Peyer's patch (tissue), 4 donors: ENCODE results near the gene TIGD3. TPM values are rescaled to one million over a fixed set of nuclear protein-coding genes. Genes with fewer than 3 reads are reported as not detected.

Experiments
- DNase-seq, 3 donors: peaks; one replicate each; pipeline ENCODE4 v3.0.0-alpha.2; 2017 to 2019
- H3K27ac ChIP-seq, 4 donors: fragments of 200-600 bp; sonication (generic); one replicate each; pipeline ENCODE4 v1.5.1; 2016 to 2019
- H3K27me3 ChIP-seq, 2 donors: fragments of 200-600 bp; sonication (generic); one replicate each; pipeline ENCODE4 v1.5.1; 2019
- H3K36me3 ChIP-seq, 3 donors: fragments of 200-600 bp; sonication (generic); one replicate each; pipeline ENCODE4 v1.5.1; 2016 to 2019
- H3K4me1 ChIP-seq, 4 donors: fragments of 200-600 bp; sonication (generic); one replicate each; pipeline ENCODE4 v1.5.1; 2016 to 2019
- H3K4me3 ChIP-seq, 4 donors: fragments of 200-600 bp; sonication (generic); 1 replicate in 3 of 4; 2 replicates in 1 of 4; pipeline ENCODE4 v1.5.1; 2016 to 2019; ENCODE audit warnings: mild to moderate bottlenecking in 1 of 4
- H3K9me3 ChIP-seq, 4 donors: fragments of 200-600 bp; sonication (generic); one replicate each; pipeline ENCODE4 v1.5.1; 2016 to 2019; ENCODE audit warnings: mild to moderate bottlenecking in 1 of 4
- CTCF ChIP-seq, 6 experiments: fragments of 450-650 bp in 4 of 6; fragments of 200-600 bp in 2 of 6; sonication (generic) in 1 of 6; IDR thresholded peaks; one replicate each; pipeline ENCODE4 v1.5.1; 2017 to 2019; ENCODE audit warnings: antibody characterized with exemption in 6 of 6, mild to moderate bottlenecking in 3 of 6, moderate library complexity in 1 of 6
- POLR2A ChIP-seq, 2 donors: fragments of 450-650 bp; IDR thresholded peaks; one replicate each; pipeline ENCODE4 v1.5.1; 2017; ENCODE audit warnings: antibody characterized with exemption in 2 of 2, mild to moderate bottlenecking in 2 of 2, moderate library complexity in 2 of 2
- total RNA-seq, 4 donors: library from RNA; depleted of rRNA; stranded (reverse); fragments of >200 nt; gene quantifications; one replicate each; pipeline ENCODE4 v1.1.0, GENCODE V29; 2016

Gene TIGD3
- total RNA-seq, 4 donors from 2014 or later: 3.3 to 11.7 (median 7.7) TPM

GRCh38 chr11:65386307-65387140 lies 32.0 kb downstream of the TIGD3 start, which contains the start of gene FRMD8:
TSS of gene FRMD8 (plus strand) at chr11:65386637. CDS start at chr11:65387037, 400 bp downstream.
- H3K27ac ChIP-seq: peak within 1 kb of the TSS; percentile 97 to 99 (median 98)
- H3K4me1 ChIP-seq: peaks cover 9 to 80% (median 40%) of the 10 kb centered on the region in 4 donors
- no peaks in the 10 kb centered on the region for H3K27me3 ChIP-seq
- H3K4me3 ChIP-seq: peak within 1 kb of the TSS; percentile 69 to 95 (median 84)
- DNase-seq: peak; percentile 88 to 97 (median 95)
- no peaks in the 10 kb centered on the region for H3K9me3 ChIP-seq
- TF ChIP-seq CTCF (IDR thresholded peaks at IDR 0.05) (no peak), POLR2A (IDR thresholded peaks at IDR 0.05) (peak; percentile 87 to 96)
- peaks cover 0 to 16% (median 0%) of the 10 kb centered on the region in 3 donors for H3K36me3 ChIP-seq

GRCh38 chr11:65388731-65389130 lies 34.2 kb downstream of the TIGD3 start:
- H3K9me3 ChIP-seq: no peaks in the 10 kb centered on the region
- no peak for DNase-seq
- H3K36me3 ChIP-seq: peaks cover 0 to 34% (median 0%) of the 10 kb centered on the region in 3 donors
- H3K4me3 ChIP-seq: peak overlapping the region in 1 of 4 donors; percentile 19
- peaks cover 3 to 61% (median 30%) of the 10 kb centered on the region in 4 donors for H3K4me1 ChIP-seq
- no peak overlapping the region for H3K27ac ChIP-seq
- TF ChIP-seq POLR2A (IDR thresholded peaks at IDR 0.05) (no peak), CTCF (IDR thresholded peaks at IDR 0.05) (no peak)
- no peaks in the 10 kb centered on the region for H3K27me3 ChIP-seq

- Histone ChIP-seq H3K36me3 (peaks cover 0 to 41% (median 0%) of the 10 kb centered on the region in 3 donors), H3K9me3 (no peaks in the 10 kb centered on the region), H3K27ac (peak overlapping the region in 3 of 4 donors; percentile 5 to 68 (median 40)), H3K4me3 (peak overlapping the region in 1 of 4 donors; percentile 3), H3K27me3 (no peaks in the 10 kb centered on the region), H3K4me1 (peaks cover 3 to 54% (median 30%) of the 10 kb centered on the region in 4 donors)
- TF ChIP-seq CTCF (IDR thresholded peaks at IDR 0.05) (no peak), POLR2A (IDR thresholded peaks at IDR 0.05) (no peak)
- DNase-seq: no peak
These were observed 34.9 kb downstream of the TIGD3 start for GRCh38 chr11:65389294-65389980.

- Histone ChIP-seq H3K4me1 (peaks cover 3 to 45% (median 30%) of the 10 kb centered on the region in 4 donors), H3K36me3 (peaks cover 0 to 50% (median 0%) of the 10 kb centered on the region in 3 donors), H3K4me3 (peak overlapping the region in 1 of 4 donors; percentile 3), H3K27me3 (no peaks in the 10 kb centered on the region), H3K27ac (peak overlapping the region; percentile 15 to 68 (median 42)), H3K9me3 (no peaks in the 10 kb centered on the region)
- no peak for DNase-seq
- TF ChIP-seq CTCF (IDR thresholded peaks at IDR 0.05): no peak
- TF ChIP-seq POLR2A (IDR thresholded peaks at IDR 0.05): no peak
These were observed 35.8 kb downstream of the TIGD3 start for GRCh38 chr11:65390099-65390941.

- Histone ChIP-seq H3K4me3 (no peak overlapping the region), H3K4me1 (peaks cover 3 to 41% (median 27%) of the 10 kb centered on the region in 4 donors), H3K36me3 (peaks cover 0 to 57% (median 0%) of the 10 kb centered on the region in 3 donors), H3K27me3 (no peaks in the 10 kb centered on the region), H3K27ac (peak overlapping the region; percentile 15 to 68 (median 42)), H3K9me3 (no peaks in the 10 kb centered on the region)
- no peak for TF ChIP-seq CTCF (IDR thresholded peaks at IDR 0.05)
- no peak for TF ChIP-seq POLR2A (IDR thresholded peaks at IDR 0.05)
- DNase-seq: no peak
These were observed 36.4 kb downstream of the TIGD3 start for GRCh38 chr11:65390996-65391395.
